ENCODE results near the gene NTM.

GRCh38 chr11:132137981-132138313, 767.5 kb downstream of the NTM start:
- TF ChIP-seq CTCF (IDR thresholded peaks at IDR 0.05; ENCODE audit: low read depth, low read length, poor library complexity, severe bottlenecking): no peak
- TF ChIP-seq EZH2phosphoT487 (IDR thresholded peaks at IDR 0.05; ENCODE audit: borderline replicate concordance, low read length): no peak
